Urinary bladder (tissue), 4 donors: ENCODE measurements around the gene GGT6. TPM values are rescaled to one million over a fixed set of nuclear protein-coding genes. Genes with fewer than 3 reads are reported as not detected.

Source experiments
- DNase-seq: peaks from one replicate; pipeline ENCODE4 v3.0.0-alpha.2; 2015; ENCODE audit errors: extremely low spot score
- H3K27ac ChIP-seq: one replicate; pipeline ENCODE4 v1.5.1; 2013; ENCODE audit warnings: low read depth, mild to moderate bottlenecking, moderate library complexity
- H3K36me3 ChIP-seq: one replicate; pipeline ENCODE4 v1.6.1; 2013; ENCODE audit warnings: mild to moderate bottlenecking, moderate library complexity; ENCODE audit not compliant: insufficient read depth
- H3K4me1 ChIP-seq: one replicate; pipeline ENCODE4 v1.6.1; 2013; ENCODE audit warnings: mild to moderate bottlenecking, moderate library complexity; ENCODE audit not compliant: insufficient read depth
- H3K4me3 ChIP-seq: one replicate; pipeline ENCODE4 v1.5.1; 2013; ENCODE audit warnings: low read depth, low read length
- whole genome bisulfite sequencing: extraction: QIAGEN DNeasy Blood & Tissue Kit; methylation state at CpG from one replicate; pipeline ENCODE4 v1.1.7; 2013; 5-methylcytosine and 5-hydroxymethylcytosine counted together
- polyA plus RNA-seq: library from polyadenylated mRNA; stranded (reverse); fragments of 200-250 nt; gene quantifications from one replicate; pipeline ENCODE4 v1.2.3, GENCODE V29; 2013
- total RNA-seq: library from RNA; depleted of rRNA; stranded (reverse); fragments of >200 nt; gene quantifications from one replicate; pipeline ENCODE4 v1.2.3, GENCODE V29; 2014
- donor health status: healthy with polysubstance abuse.
- donor health status: healthy.

GGT6 gene
- total and polyA plus RNA-seq, 2 donors, result 11.5 to 13.0 TPM

DNA sequence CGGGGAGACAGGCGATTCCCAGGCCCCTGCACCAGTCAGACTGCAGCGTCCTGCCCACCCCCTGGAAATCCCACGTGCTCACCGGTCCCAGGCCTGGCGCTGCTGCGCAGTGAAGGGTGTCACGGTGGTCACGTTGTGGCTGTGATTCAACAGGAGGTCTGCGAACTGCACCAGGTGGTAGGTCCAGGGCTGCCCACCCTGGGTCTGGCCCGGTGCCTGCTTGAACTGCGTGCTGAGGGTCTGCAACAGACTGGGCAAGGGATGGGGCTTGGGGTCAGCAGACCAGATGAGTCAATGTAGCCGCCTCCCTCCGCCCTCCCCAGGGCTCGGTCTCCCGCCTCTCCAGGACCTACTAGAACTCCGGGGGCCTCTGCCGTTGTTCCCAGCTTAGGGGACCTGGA lies 12.3 kb downstream of the GGT6 start:
- Histone ChIP-seq H3K36me3 (peaks cover 7% of the 10 kb centered on the region), H3K27ac (no peak overlapping the region), H3K4me3 (no peak overlapping the region), H3K4me1 (no peaks in the 10 kb centered on the region)
- no peak for DNase-seq
- 94% methylated on average over 18 of the region's 18 CpGs for WGBS

DNA sequence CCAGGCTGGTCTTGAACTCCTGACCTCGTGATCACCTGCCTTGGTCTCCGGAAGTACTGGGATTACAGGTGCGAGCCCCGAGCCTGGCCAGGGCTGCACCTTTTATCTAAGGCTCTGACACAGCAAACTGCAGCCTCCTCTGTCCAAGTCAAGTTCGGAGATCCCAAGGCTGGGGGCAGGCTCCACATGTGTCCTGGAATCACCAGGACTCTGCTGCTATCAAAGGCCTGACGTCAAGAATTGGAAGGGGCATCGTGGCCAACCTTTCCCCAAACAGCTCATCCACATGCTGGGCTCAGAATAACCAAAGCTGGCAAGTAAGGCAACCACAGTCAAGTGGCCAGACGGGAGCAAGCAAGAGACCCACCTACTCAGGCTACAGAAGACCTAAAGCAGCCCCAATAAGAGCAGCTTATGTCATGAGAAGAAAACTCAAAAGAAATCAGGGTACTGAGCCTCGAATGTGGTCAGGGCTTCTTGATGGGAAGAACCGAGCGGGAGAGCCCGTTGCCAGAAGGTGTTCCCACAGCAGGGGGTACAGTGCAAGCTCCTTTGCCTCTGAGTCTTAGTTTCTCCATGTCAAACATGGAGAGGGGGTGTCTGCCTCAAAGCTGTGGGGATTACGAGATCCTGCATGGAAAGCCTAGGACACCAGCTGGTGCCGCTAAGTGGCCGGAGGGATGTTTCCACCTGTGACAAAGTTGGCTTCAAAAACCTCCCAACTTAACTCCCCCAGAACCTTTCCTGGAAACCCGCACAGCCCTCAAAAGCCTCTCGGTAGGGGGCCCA lies 13.1 kb downstream of the GGT6 start:
- Histone ChIP-seq H3K4me1 (no peaks in the 10 kb centered on the region), H3K27ac (no peak overlapping the region), H3K36me3 (peaks cover 12% of the 10 kb centered on the region), H3K4me3 (no peak overlapping the region)
- WGBS, result 92% methylated on average over 17 of the region's 17 CpGs
- no peak for DNase-seq

DNA sequence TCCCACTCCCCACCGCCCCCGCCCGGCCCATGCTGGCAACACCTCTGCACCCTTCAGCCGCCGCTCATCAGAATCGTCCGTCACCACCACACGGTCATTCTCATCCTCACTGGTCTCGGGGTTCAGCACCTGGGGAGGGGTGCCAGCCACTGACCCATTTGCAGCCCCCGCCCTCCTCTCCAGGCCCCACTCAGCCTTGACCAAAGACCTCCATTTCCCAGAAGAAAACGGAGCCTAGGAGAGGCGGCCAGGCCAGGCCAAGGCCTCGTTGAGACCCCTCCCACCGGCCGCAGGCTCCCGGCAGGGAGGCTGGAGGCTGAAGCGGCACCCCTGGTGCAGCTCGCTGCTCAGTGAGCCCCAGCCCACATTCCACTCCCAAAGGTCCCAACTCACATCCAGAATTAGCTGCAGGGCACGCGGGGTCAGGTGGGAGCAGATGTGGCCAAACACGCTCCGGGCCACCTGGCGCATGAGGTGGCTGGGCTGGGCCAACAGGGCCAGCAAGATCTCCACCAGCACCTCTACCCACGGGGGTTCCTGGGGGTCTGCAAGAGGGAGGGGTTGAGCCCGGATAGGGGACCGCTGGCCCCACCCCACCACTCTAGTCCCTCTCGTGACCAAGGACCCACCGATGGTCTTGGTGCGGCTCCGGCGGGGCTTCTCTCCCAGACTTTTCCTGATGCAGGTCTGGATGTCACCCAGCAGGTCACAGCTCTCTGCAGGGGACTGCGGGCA lies 15.0 kb downstream of the GGT6 start:
- Histone ChIP-seq H3K27ac (no peak overlapping the region), H3K4me1 (no peaks in the 10 kb centered on the region), H3K4me3 (no peak overlapping the region), H3K36me3 (peaks cover 13% of the 10 kb centered on the region)
- DNase-seq, result no peak
- WGBS, result 93% methylated on average over 32 of the region's 32 CpGs

DNA sequence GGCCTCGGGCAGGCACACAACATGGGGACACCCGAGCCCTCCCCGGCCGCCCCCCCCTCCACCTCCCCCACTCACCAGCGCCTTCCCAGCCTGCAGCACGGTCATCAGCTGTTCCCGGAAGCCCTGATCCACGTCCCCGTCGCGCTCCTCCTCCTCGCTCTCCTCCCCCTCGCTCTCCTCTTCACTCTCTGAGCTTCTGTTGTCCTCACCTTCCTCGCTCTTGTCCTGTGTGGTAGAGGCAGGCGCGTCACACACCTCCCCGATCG lies 15.5 kb downstream of the GGT6 start:
- peaks cover 13% of the 10 kb centered on the region for H3K36me3 ChIP-seq
- H3K4me3 ChIP-seq, result no peak overlapping the region
- no peak for DNase-seq
- H3K27ac ChIP-seq, result no peak overlapping the region
- 82% methylated on average over 18 of the region's 18 CpGs for WGBS
- no peaks in the 10 kb centered on the region for H3K4me1 ChIP-seq

DNA sequence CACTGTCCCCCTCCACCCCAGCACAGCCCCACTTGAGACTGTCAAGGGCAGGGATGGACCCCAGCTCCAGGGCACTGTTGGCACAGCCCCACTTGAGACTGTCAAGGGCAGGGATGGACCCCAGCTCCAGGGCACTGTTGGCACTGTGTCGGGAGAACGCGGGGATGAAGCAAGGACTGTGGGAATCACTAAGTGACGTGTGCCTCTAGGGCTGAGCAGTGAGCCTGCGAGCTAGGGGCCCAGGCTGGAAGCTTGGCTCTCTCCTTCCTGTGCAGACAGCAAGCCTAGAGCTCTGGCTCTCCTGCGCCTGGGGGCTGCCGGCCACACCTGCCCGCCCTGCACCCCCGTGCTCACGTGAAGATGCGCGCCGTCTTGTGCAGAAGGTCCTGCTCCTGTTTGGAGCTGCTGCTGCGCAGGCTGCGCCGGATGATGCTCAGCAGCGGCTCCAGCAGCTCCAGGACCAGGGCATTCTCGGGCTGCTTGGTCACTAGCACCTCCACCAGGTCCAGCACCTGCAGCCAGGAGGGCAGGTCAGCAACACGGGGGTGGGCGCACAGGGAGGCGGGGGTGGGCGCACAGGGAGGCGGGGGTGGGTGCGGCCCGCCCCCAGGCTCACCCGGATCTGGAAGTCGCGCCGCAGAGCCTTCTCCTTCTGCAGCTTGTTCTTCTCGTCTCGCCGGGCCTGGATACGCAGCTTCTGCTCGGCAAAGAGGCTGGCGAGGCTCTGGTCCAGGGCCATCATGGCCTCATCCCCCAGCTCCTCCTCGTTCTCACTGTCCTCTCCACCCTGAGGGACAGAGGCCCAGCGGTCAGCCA lies 16.0 kb downstream of the GGT6 start:
- WGBS, result 93% methylated on average over 37 of the region's 37 CpGs
- no peak for DNase-seq
- Histone ChIP-seq H3K4me1 (no peaks in the 10 kb centered on the region), H3K27ac (no peak overlapping the region), H3K36me3 (peaks cover 13% of the 10 kb centered on the region), H3K4me3 (no peak overlapping the region)

GRCh38 chr17:4543557-4544026 lies 16.8 kb downstream of the GGT6 start:
- whole genome bisulfite sequencing, result 87% methylated on average over 19 of the region's 19 CpGs
- peaks cover 11% of the 10 kb centered on the region for H3K36me3 ChIP-seq

DNA sequence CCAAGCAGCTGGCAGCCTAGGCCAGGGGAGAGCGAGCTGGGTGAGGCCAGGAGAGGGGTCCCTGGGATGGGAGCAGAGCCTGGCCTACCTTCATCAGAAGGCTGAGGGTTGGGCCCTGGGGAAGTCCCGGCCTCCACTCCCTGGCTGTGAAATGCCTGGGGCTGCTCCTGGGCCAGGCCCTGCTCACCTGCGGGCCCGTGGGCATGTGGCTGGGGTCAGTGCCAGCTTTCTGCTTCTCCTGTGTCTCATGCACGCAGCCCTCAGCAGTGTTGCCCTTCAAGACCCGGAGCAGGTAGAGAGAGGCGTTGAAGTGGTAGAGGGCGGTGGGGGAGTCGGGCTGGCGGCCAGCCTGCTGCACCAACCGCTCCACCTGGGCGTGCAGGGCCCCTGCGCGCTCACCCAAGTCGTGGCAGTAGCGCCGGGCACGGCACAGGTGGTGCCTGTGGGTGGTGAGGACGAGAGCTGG lies 17.6 kb downstream of the GGT6 start:
- H3K36me3 ChIP-seq, result peaks cover 11% of the 10 kb centered on the region
- H3K4me1 ChIP-seq, result no peaks in the 10 kb centered on the region
- 95% methylated on average over 19 of the region's 19 CpGs for WGBS
- H3K27ac ChIP-seq, result no peak overlapping the region
- DNase-seq, result no peak
- H3K4me3 ChIP-seq, result no peak overlapping the region

More at GRCh38 chr17:4543557-4544026, 16.8 kb downstream of the GGT6 start:
- H3K4me1 ChIP-seq, result no peaks in the 10 kb centered on the region
- no peak overlapping the region for H3K27ac ChIP-seq
- DNase-seq, result no peak
- H3K4me3 ChIP-seq, result no peak overlapping the region

DNA sequence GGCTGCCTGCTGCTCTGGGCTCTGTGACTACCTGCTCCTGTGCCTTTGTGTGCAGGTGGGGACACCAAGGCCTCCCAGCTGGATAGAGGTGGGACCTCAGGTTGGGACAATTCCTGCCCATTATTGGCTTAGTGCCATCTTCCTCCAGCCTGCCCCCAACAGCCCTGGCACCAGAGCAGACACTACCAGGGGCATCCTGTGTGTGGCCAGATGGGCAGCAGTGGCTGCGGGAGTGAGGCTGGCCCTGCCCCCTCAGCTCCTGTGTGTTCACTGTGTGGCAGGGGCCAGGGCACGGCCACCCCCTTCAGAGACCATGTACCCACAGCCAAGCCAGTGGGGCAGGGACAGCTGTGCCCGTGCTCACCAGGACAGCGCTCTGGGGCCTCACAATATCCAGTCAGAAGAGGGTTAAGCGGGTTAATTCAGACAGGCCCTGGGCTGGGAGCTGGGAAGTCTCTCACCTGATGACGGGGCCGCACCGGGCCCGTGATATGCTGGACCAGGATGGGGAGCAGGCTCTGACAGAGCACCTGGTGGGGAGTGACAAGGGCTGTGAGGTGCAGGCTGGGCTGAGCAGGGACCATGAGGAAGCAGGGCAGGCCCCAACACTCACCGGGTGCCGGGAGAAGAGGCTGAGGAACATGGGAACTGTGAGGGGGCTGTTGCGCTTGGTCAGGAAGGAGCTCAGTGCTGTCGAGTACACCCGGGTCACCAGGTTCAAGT lies 18.2 kb downstream of the GGT6 start:
- Histone ChIP-seq H3K36me3 (peaks cover 11% of the 10 kb centered on the region), H3K4me3 (no peak overlapping the region), H3K4me1 (no peaks in the 10 kb centered on the region), H3K27ac (peak overlapping the region; percentile 11)
- no peak for DNase-seq
- WGBS, result 94% methylated on average over 14 of the region's 14 CpGs

- no peaks in the 10 kb centered on the region for H3K4me1 ChIP-seq
- no peak for DNase-seq
- H3K4me3 ChIP-seq, result no peak overlapping the region
- peaks cover 9% of the 10 kb centered on the region for H3K36me3 ChIP-seq
- WGBS, result 84% methylated on average over 29 of the region's 29 CpGs
- peak overlapping the region; percentile 11 for H3K27ac ChIP-seq
Observed at GRCh38 chr17:4541328-4542002, 18.9 kb downstream of the GGT6 start.

GRCh38 chr17:4540687-4541327 lies 19.6 kb downstream of the GGT6 start:
- 75% methylated on average over 15 of the region's 15 CpGs for WGBS
- peaks cover 9% of the 10 kb centered on the region for H3K36me3 ChIP-seq
- H3K4me3 ChIP-seq, result no peak overlapping the region
- no peak for DNase-seq
- H3K4me1 ChIP-seq, result no peaks in the 10 kb centered on the region
- H3K27ac ChIP-seq, result no peak overlapping the region

DNA sequence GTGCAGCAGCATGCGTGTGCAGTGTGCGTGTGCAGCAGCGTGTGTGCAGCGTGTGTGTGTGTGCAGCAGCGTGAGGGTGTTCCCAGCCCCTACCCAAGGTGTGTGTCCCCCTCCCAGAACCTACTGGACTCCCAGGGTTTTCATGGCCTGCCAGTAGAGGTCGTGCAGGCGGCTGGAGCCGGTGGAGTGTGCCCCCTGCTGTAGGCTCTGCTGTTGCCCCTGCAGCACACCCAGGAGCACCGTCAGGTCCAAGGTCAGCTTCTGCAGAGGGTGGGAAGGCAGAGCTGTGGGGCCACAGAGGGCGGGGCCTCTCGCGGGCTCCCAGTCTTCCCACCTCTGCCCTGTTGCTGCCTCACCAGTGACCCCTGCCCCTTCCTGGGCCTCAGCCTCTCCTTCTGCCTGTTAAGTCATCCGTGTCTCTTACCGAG lies 20.1 kb downstream of the GGT6 start:
- WGBS, result 81% methylated on average over 14 of the region's 14 CpGs
- H3K4me1 ChIP-seq, result no peaks in the 10 kb centered on the region
- H3K4me3 ChIP-seq, result no peak overlapping the region
- DNase-seq, result no peak
- H3K36me3 ChIP-seq, result peaks cover 9% of the 10 kb centered on the region
- no peak overlapping the region for H3K27ac ChIP-seq

DNA sequence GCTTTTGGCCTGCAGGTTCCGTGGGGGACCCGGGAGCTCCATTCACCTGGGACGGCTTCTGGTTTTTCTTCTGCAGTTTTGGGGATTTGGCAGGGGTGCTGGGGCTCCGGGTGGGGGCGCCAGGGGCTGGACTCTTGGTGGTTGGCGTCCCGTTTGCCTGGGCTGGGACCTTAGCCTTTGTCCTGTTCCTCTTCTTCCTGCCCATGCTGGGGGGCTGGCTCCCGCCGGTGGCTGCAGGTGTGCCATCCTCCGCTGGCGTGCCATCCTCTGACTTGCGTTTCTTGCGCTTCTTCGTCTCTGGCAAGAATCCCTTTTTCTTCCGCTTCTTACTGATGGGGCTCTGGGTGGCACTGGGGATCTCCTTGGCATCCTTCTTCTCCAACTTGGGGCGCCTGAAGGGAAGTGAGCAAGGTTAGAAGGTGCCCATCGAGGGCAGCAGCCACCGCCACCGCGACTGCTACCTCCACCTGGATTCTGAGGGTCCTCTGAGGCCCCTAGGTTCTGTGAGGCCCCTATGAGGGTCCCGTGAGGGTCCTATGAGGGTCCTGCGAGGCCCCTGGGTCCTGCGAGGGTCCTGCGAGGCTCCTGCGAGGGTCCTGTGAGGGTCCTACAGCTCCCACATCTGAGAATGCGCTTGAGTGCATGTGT lies 20.7 kb downstream of the GGT6 start:
- WGBS, result 91% methylated on average over 26 of the region's 26 CpGs
- H3K36me3 ChIP-seq, result peaks cover 8% of the 10 kb centered on the region
- DNase-seq, result no peak
- H3K27ac ChIP-seq, result no peak overlapping the region
- H3K4me1 ChIP-seq, result no peaks in the 10 kb centered on the region
- H3K4me3 ChIP-seq, result no peak overlapping the region
